A673 (cell line): ENCODE data around the gene ASB1.

Experiments used
- EZH2 ChIP-seq: fragments of 200-600 bp; sonication (generic); IDR thresholded peaks from 2 replicates; pipeline ENCODE4 v1.6.1; 2017; ENCODE audit warnings: borderline replicate concordance, low read depth, mild to moderate bottlenecking, mixed read lengths, antibody characterized with exemption, low read length; ENCODE audit not compliant: poor library complexity, severe bottlenecking
- TF ChIP-seq, protein P1 (sequence below): fragments of 300-800, 200-600 bp; sonication (generic); conservative IDR thresholded peaks from 2 replicates; pipeline ENCODE4 v1.5.1; 2017; ENCODE audit warnings: low read depth, mild to moderate bottlenecking, antibody characterized with exemption, low read length, moderate library complexity, mixed read lengths

DNA sequence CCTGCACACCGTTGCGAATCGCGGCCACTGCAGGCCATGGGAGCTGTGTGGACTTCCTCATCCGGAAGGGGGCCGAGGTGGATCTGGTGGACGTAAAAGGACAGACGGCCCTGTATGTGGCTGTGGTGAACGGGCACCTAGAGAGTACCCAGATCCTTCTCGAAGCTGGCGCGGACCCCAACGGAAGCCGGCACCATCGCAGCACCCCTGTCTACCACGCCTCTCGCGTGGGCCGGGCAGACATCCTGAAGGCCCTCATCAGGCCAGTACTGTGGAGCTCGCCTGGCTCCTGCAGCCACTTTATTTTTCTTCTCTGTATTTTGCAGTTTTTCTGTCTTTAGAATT, 9.0 kb downstream of the ASB1 start:
- TF ChIP-seq, protein P1, sequence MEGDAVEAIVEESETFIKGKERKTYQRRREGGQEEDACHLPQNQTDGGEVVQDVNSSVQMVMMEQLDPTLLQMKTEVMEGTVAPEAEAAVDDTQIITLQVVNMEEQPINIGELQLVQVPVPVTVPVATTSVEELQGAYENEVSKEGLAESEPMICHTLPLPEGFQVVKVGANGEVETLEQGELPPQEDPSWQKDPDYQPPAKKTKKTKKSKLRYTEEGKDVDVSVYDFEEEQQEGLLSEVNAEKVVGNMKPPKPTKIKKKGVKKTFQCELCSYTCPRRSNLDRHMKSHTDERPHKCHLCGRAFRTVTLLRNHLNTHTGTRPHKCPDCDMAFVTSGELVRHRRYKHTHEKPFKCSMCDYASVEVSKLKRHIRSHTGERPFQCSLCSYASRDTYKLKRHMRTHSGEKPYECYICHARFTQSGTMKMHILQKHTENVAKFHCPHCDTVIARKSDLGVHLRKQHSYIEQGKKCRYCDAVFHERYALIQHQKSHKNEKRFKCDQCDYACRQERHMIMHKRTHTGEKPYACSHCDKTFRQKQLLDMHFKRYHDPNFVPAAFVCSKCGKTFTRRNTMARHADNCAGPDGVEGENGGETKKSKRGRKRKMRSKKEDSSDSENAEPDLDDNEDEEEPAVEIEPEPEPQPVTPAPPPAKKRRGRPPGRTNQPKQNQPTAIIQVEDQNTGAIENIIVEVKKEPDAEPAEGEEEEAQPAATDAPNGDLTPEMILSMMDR, result no peak
- no peak for TF ChIP-seq EZH2
